Measurements from ENCODE around the gene OSBPL2.

DNA sequence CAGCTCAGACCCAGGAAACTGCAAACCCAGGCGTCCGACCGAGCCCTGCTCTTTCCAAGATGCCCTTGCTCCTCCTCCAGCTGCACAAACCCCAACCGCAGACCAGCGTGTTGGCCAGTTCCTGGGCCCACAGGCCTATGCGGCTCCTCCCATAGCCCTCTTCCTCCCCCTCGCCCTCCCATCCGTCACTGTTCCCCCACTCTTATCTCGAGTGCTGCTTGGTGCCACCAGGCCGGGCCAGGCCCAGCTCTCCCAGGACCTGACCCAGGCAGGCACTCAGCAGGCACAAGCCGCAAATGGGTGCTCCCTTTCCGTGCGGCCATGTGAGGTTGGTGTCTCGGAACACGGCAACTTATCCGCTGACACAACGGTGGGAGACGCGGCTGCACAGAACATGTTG, 93.0 kb downstream of the OSBPL2 start:
- TF ChIP-seq, protein P1, sequence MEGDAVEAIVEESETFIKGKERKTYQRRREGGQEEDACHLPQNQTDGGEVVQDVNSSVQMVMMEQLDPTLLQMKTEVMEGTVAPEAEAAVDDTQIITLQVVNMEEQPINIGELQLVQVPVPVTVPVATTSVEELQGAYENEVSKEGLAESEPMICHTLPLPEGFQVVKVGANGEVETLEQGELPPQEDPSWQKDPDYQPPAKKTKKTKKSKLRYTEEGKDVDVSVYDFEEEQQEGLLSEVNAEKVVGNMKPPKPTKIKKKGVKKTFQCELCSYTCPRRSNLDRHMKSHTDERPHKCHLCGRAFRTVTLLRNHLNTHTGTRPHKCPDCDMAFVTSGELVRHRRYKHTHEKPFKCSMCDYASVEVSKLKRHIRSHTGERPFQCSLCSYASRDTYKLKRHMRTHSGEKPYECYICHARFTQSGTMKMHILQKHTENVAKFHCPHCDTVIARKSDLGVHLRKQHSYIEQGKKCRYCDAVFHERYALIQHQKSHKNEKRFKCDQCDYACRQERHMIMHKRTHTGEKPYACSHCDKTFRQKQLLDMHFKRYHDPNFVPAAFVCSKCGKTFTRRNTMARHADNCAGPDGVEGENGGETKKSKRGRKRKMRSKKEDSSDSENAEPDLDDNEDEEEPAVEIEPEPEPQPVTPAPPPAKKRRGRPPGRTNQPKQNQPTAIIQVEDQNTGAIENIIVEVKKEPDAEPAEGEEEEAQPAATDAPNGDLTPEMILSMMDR (conservative IDR thresholded peaks at IDR 0.05 in 1 of 2, IDR thresholded peaks at IDR 0.05 in 1 of 2; ENCODE audit: low read depth in 1 of 2, low read length in 2 of 2) = no peak
- TF ChIP-seq EZH2 (IDR thresholded peaks at IDR 0.05; ENCODE audit: low read length, missing control alignments) = no peak
